ENCODE measurements around the gene GDF10. TPM values are rescaled to one million over a fixed set of nuclear protein-coding genes. Genes with fewer than 3 reads are reported as not detected.

GDF10 gene
- total RNA-seq, 2 experiments from 2014 or later = 1.4 to 1.5 TPM

GRCh38 chr10:47323087-47323486, 23.1 kb downstream of the GDF10 start:
- H3K4me1 Mint-ChIP-seq (ENCODE audit: low read depth) = no peaks in the 10 kb centered on the region
- CTCF ChIA-PET = interaction anchor here (1.1 to 4.4 kb wide), 4 partner anchors 11 to 298 kb away, joined by 3 to 16 read pairs (median 10); no protein-coding TSS in a partner anchor
- TF ChIP-seq, protein P1, sequence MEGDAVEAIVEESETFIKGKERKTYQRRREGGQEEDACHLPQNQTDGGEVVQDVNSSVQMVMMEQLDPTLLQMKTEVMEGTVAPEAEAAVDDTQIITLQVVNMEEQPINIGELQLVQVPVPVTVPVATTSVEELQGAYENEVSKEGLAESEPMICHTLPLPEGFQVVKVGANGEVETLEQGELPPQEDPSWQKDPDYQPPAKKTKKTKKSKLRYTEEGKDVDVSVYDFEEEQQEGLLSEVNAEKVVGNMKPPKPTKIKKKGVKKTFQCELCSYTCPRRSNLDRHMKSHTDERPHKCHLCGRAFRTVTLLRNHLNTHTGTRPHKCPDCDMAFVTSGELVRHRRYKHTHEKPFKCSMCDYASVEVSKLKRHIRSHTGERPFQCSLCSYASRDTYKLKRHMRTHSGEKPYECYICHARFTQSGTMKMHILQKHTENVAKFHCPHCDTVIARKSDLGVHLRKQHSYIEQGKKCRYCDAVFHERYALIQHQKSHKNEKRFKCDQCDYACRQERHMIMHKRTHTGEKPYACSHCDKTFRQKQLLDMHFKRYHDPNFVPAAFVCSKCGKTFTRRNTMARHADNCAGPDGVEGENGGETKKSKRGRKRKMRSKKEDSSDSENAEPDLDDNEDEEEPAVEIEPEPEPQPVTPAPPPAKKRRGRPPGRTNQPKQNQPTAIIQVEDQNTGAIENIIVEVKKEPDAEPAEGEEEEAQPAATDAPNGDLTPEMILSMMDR (IDR thresholded peaks at IDR 0.05) = no peak
- DNase-seq = no peak
- intact Hi-C loops (cut with micrococcal nuclease) = no loop called here
- ATAC-seq = no peak
- POLR2A ChIA-PET = no interaction called here
- H3K36me3 Mint-ChIP-seq (ENCODE audit: low read depth) = no peaks in the 10 kb centered on the region
- no peak overlapping the region for H3K4me3 Mint-ChIP-seq
- no peaks in the 10 kb centered on the region for H3K9me3 Mint-ChIP-seq
- H3K27ac Mint-ChIP-seq = no peak overlapping the region
- H3K27me3 Mint-ChIP-seq = no peaks in the 10 kb centered on the region

DNA sequence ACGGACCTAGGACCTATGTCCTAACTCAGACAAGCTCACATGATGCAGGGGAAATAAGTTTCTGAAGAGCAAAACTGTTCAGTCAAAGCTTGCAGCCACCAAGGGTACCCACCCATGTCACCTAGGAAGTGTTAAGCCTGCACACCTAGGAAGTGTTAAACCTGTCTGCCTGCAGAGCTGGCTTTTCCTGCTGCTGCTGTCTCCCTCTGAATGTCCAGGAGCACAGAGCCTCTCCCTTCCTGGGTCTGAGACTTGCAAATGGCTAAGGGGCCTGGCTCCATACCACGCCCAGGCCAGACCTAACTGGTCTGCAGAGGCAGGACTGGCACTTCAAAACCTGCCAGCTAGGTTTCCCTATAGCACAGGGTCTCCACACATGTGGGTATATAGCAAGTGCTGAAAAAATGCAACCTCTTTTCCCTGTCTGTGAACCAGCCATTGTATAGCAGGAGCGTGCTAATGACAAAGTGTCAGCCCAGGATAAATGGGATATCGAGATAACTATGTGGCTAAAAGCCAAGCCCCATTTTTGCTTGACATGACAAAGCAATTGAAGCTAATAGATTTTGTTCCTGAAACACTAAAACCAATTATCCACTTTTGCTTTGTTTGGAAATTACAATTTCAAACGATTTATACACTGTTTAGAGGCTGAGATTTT, 23.8 kb downstream of the GDF10 start:
- ATAC-seq = no peak
- TF ChIP-seq, protein P1 (IDR thresholded peaks at IDR 0.05) = no peak
- POLR2A ChIA-PET = interaction anchor here (0.6 kb wide), 1 partner anchor 1491 kb away, joined by 3 read pairs; no protein-coding TSS in a partner anchor
- no peaks in the 10 kb centered on the region for H3K27me3 Mint-ChIP-seq
- no peak overlapping the region for H3K27ac Mint-ChIP-seq
- H3K9me3 Mint-ChIP-seq = no peaks in the 10 kb centered on the region
- H3K36me3 Mint-ChIP-seq (ENCODE audit: low read depth) = no peaks in the 10 kb centered on the region
- DNase-seq = no peak
- intact Hi-C loops (cut with micrococcal nuclease) = no loop called here
- H3K4me1 Mint-ChIP-seq (ENCODE audit: low read depth) = no peaks in the 10 kb centered on the region
- CTCF ChIA-PET = interaction anchor here (1.1 to 4.4 kb wide), 4 partner anchors 11 to 299 kb away, joined by 3 to 16 read pairs (median 10); no protein-coding TSS in a partner anchor
- H3K4me3 Mint-ChIP-seq = no peak overlapping the region

DNA sequence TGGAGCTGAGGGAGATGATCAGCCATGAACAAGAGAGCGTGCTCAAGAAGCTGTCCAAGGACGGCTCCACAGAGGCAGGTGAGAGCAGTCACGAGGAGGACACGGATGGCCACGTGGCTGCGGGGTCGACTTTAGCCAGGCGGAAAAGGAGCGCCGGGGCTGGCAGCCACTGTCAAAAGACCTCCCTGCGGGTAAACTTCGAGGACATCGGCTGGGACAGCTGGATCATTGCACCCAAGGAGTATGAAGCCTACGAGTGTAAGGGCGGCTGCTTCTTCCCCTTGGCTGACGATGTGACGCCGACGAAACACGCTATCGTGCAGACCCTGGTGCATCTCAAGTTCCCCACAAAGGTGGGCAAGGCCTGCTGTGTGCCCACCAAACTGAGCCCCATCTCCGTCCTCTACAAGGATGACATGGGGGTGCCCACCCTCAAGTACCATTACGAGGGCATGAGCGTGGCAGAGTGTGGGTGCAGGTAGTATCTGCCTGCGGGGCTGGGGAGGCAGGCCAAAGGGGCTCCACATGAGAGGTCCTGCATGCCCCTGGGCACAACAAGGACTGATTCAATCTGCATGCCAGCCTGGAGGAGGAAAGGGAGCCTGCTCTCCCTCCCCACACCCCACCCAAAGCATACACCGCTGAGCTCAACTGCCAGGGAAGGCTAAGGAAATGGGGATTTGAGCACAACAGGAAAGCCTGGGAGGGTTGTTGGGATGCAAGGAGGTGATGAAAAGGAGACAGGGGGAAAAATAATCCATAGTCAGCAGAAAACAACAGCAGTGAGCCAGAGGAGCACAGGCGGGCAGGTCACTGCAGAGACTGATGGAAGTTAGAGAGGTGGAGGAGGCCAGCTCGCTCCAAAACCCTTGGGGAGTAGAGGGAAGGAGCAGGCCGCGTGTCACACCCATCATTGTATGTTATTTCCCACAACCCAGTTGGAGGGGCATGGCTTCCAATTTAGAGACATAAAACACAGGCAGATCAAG, 25.6 kb downstream of the GDF10 start:
- no peaks in the 10 kb centered on the region for H3K4me1 Mint-ChIP-seq (ENCODE audit: low read depth)
- no peaks in the 10 kb centered on the region for H3K27me3 Mint-ChIP-seq
- DNase-seq (no peak), ATAC-seq (no peak)
- ChIA-PET POLR2A (no interaction called here), CTCF (interaction anchor here (2.6 to 4.4 kb wide), 2 partner anchors 13 to 277 kb away, joined by 13 to 16 read pairs; no protein-coding TSS in a partner anchor)
- no peak overlapping the region for H3K4me3 Mint-ChIP-seq
- intact Hi-C loops (cut with micrococcal nuclease) = no loop called here
- H3K36me3 Mint-ChIP-seq (ENCODE audit: low read depth) = no peaks in the 10 kb centered on the region
- H3K27ac Mint-ChIP-seq = no peak overlapping the region
- TF ChIP-seq, protein P1 (IDR thresholded peaks at IDR 0.05) = no peak
- H3K9me3 Mint-ChIP-seq = no peaks in the 10 kb centered on the region

- DNase-seq = no peak
- TF ChIP-seq, protein P1 (IDR thresholded peaks at IDR 0.05) = no peak
- Mint-ChIP-seq H3K27ac (no peak overlapping the region), H3K27me3 (no peaks in the 10 kb centered on the region), H3K4me1 (ENCODE audit: low read depth) (no peaks in the 10 kb centered on the region), H3K36me3 (ENCODE audit: low read depth) (no peaks in the 10 kb centered on the region), H3K9me3 (no peaks in the 10 kb centered on the region), H3K4me3 (no peak overlapping the region)
- ATAC-seq = no peak
- CTCF ChIA-PET = interaction anchor here (4.4 kb wide), 1 partner anchor 14 kb away, joined by 16 read pairs; no protein-coding TSS in a partner anchor
- POLR2A ChIA-PET = no interaction called here
- intact Hi-C loops (cut with micrococcal nuclease) = no loop called here
Observed at GRCh38 chr10:47326306-47326926, 26.4 kb downstream of the GDF10 start.
